GM20431 (cell line): ENCODE results near the gene PTPRT.

Experiments
- in situ Hi-C: fragments of 300-500 bp; cut with MseI, MboI; formaldehyde crosslinking; loops from one replicate; pipeline ENCODE4 v1.15.0; 2020; ENCODE audit warnings: low sequenced_read_pairs; ENCODE audit not compliant: unreplicated experiment

Gene PTPRT

DNA sequence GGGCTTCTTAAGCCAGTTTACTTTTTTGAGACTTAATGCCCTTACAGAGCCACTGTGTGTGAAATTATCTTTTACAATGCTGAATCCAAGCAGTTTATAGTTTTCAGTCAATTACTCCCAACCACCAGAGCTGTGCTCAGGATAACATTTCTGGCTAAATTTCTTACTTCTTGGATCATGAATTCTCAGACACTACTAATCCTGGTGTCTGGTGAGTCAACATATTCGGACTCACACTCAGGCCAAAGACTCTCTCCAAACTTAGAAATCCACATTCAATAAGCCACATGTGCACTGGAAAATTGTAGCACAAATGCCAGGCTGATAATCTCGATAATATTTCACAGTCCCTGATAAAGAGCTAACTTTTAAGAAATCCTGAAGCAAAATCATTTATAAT, 49.0 kb downstream of the PTPRT start:
- in situ Hi-C loops: no loop called here

DNA sequence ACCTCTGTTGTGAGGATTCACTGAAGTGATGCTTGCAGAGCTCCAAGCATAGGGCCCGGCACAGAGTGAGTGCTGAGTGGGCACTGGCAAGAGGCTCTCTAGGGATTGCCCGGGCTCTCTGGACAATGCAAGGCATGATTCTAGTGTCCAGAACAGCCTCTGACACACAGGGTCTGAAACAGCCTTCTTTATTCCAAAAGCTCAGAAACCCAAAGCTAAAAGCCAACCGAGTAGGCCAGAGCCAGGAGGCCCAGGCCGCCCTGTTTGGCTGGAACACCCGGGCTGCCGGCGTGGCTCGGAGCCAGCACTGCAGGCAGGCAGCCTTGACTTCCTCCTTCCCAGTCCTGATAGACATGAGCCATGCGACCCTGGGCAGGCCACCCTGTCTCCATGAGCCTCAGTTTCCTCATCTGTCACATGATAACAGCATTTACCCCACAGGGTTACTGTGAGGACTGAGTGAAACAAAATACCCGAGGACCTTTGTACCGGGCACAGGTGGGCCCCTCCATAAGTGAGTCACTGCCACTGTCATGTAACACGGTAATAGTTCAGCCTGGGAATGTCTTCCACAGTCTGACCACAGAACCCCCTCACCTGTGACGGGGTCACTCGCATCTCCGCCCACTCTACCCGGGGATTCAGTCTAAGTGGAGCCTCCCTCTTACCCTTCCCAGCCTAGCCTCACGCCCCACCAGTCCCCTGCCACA, 51.5 kb downstream of the PTPRT start:
- in situ Hi-C loops: no loop called here

DNA sequence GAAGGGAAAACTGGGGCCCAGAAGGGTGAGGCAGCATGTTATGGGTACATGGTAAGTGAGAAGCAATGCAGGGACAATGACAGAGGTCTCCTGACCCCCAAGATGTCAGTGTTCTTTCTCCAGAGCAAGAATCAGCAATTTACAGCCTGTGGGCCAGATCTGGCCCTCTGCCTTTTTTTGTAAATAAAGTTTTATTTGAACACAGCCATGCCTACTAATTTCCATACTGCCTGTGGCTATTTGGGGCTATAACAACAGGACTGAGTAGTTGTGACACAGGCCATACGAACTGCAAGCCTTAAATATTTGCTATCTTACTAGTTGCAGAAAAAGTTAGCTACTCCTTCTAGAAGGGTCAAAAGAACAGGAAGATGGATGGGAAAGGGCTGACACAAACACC, 52.5 kb downstream of the PTPRT start:
- in situ Hi-C loops: no loop called here

- in situ Hi-C loops: no loop called here
Measured at GRCh38 chr20:43124241-43124640, 65.5 kb downstream of the PTPRT start.

DNA sequence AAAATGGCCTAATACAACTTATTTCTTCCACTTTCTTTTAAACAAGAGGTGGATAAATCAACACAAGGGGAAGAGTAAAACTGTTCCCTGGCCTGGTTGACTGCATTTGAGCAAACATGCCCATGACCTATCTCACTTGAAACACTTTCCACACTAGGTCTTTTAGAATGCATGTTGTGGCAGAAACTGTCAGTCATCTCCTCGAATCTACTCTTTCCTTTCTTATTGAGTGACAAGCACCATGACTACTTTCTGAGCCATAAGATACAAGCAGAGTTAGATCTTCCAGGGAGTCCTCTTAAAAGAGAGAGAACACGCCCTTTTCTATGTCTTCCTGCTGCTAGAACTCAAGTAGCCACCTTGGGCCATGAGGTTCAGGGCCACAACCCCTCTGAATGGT, 66.5 kb downstream of the PTPRT start:
- in situ Hi-C loops: no loop called here

DNA sequence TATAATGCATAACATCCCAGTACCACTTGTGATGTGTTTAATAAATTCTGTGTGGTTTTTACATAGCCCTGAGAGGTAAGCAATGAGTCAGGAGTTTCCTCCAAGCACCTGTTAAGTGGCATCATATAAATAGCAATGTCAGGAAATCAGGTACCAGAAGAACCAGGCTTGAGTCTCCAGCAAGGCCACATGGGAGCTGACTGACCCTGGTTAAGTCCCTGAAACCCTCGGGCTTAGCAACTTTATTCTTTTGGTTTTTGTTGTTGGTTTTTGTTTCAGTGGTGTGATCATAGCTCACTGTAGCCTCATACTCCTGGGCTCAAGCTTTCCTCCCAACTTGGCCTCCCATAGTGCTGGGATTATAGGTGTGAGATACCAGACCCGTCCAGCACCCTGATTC, 70.0 kb downstream of the PTPRT start:
- in situ Hi-C loops: no loop called here

- in situ Hi-C loops: no loop called here
Measured at GRCh38 chr20:43102394-43102793, 87.3 kb downstream of the PTPRT start.

DNA sequence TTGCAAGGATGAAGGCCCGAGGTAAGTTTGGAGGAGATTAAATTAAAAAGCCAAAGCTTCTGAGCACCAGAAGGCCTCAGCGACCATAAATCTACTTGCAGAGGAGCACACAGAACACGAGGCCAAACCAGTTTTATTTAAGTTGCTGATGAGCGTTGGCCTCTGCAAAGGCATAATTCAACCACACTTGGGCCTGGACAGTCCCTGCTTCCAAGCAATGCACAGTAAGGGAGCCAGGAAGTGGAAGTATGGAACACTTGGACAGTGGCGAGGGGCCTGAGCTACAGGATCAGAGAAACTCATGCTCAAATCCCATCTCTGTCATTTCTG, 92.8 kb downstream of the PTPRT start:
- in situ Hi-C loops: no loop called here

- in situ Hi-C loops: no loop called here
Measured at GRCh38 chr20:43096126-43096930, 93.4 kb downstream of the PTPRT start.

GRCh38 chr20:43095034-43095433, 94.7 kb downstream of the PTPRT start:
- in situ Hi-C loops: no loop called here

DNA sequence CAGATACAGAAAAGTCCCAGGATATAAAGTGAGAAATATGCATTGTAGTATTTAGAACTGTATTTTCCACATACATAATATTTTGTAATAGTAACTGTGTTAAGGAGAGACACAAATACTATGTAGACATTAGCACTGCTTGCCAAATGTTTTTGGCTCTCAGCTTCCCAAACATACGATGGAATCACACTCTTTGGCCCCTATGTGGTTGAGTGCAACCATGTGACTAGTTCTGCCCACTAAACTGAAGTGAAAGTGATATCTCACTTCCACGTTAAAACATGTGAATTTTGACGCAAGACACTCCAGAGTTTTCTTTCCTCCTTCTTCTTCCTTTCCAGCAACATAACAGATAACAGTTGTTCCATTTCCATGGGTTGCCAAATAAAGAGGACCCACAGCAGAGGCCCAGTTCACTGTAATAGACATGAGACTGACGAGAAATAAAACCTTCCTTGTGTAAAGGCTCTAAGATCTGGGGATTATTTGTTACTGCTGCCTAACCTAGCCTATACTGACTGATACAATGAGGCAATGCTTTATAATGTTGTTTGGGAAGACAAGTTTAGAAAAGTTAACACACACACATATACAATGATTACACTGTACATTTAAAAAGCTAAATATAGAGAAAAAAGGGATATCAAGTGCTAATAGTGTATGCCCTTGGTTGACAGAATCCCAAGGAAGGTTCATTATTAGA, 97.2 kb downstream of the PTPRT start:
- in situ Hi-C loops: no loop called here

DNA sequence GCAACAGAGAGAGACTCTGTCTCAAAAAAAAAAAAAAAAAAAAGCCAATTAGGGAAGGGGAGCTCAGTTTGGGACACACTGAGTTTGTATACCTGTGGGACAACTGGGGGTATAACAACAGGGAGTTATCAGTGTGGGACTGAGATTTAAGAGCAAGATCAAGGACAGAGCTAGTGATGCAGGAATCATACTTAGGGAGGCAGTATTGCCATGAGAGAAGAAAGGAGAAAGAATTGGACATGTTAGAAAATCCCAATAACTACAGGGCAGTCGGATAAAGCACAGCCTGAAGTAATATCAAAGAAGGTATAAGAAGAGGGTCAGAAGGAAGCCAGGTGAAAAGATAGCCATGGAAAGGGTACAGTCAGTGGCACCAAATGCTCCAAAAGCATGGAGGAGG, 121.2 kb downstream of the PTPRT start:
- in situ Hi-C loops: no loop called here

GRCh38 chr20:43066125-43066524, 123.6 kb downstream of the PTPRT start:
- in situ Hi-C loops: no loop called here

DNA sequence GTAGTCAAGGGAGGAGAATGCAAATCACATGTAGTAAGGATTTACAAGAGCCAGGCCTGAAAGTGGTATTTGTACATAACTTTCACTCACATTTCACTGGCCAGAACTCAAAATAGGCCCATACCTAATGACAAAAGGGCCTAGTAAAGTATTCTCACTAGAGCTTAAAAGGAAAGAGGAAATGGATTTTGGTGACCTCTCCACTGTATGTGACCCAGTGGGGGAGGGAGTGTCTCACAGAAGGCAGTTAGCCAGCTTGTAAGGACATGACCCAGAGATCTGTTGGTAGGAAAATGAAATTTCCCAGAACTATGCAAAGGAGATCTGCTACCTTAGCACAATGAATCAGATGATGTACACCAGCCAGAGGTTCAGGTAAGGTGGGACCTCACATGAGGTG, 124.4 kb downstream of the PTPRT start:
- in situ Hi-C loops: no loop called here

- in situ Hi-C loops: no loop called here
Measured at GRCh38 chr20:43058077-43058476, 131.6 kb downstream of the PTPRT start.

- in situ Hi-C loops: no loop called here
Measured at GRCh38 chr20:43057317-43057716, 132.4 kb downstream of the PTPRT start.

DNA sequence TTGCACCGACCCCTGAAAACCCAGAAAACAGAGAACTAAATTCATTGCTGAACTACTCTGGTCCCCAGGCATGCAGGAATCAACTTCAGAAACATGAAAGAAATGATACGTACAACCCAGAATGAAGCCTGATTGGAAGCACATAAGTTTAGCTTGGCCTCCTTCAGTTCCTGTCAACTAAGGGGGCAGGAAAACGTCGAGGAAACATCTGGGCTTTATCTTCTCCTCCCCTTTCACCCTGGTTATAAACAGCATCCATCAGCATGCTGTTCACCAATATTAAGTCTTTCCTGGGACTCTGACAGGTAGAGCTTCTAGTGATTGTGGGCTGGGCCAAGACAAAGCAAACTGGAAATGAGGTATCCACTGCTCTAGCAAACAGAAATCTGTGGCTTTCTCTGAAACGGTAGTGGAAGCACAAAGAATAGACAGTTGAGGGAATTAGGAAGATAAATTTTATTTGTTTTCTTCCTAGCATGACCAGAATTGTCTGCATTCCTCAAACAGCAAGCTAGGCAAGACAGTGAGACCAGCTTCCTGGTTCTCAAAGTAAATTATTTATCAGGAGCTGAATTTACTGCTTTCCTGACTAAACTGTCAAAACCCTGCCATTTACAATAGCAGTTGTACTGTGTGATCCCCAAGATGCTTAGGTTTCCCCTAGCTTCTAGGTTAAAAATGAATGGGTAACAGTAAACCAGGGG, 134.4 kb downstream of the PTPRT start:
- in situ Hi-C loops: no loop called here

DNA sequence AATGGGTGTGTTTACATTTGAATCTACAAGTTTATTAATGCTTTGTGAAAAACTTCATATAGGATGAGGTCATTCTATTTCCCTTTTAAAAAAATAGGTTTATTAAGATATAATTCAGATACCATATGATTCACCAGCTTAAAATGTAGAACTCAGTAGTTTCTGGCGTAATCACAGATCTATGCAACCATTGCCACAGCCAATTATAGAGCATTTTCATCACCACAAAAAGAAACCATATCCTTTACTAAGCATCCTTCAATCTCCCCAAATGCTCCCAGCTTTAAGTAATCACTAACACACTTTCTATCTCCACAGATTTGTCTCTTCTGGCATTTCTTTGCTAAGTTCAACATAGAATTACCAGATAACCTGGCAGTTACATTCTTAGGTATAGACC, 137.2 kb downstream of the PTPRT start:
- in situ Hi-C loops: no loop called here

DNA sequence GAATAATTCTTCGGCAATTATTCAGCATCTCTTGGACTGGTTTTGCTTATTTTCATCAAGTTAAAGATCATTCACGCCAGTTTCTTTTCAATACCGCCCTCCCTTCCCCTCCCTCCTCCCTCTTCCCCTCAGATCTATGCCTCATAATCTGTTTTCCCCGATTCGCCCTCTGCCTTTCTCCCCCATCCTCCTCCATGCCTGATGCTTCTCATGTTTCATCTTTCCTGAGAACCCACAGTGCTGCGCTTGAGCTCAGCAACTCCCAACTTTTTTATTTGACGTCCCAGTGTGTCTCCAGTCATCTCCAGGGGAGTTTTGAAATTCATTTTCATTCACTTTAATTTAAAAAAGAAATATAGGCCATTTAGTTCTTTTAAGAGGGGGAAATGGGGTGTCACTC, 142.7 kb downstream of the PTPRT start:
- in situ Hi-C loops: no loop called here

GRCh38 chr20:43043887-43044286, 145.8 kb downstream of the PTPRT start:
- in situ Hi-C loops: no loop called here

- in situ Hi-C loops: no loop called here
Measured at GRCh38 chr20:43040427-43040826, 149.3 kb downstream of the PTPRT start.
